Neural progenitor cell (in vitro differentiated cells): ENCODE data around the gene CCL14. TPM values are rescaled to one million over a fixed set of nuclear protein-coding genes. Genes with fewer than 3 reads are reported as not detected.
"Not testable (repeated sequence)": the region's sequence is repeated elsewhere in the genome, so short reads cannot be mapped to it uniquely, and the experiment has no call there.

Source experiments
- DNase-seq: peaks from one replicate; pipeline ENCODE4 v3.0.0-alpha.2; 2016; ENCODE audit warnings: low spot score
- H2AFZ ChIP-seq: fragments of 200-600 bp; sonication (generic); replicated peaks from 2 replicates; pipeline ENCODE4 v1.6.1; 2016; ENCODE audit warnings: antibody characterized with exemption
- H3F3A ChIP-seq: fragments of 200-600 bp; sonication (generic); 2 replicates; pipeline ENCODE4 v1.6.1; 2016; ENCODE audit warnings: antibody characterized with exemption, low read depth
- H3K27ac ChIP-seq: fragments of 200-600 bp; sonication (generic); 2 replicates; pipeline ENCODE4 v1.5.1; 2016; ENCODE audit warnings: mild to moderate bottlenecking
- H3K27me3 ChIP-seq: fragments of 200-600 bp; sonication (generic); 2 replicates; pipeline ENCODE4 v1.6.1; 2016; ENCODE audit warnings: mild to moderate bottlenecking, moderate library complexity
- H3K36me3 ChIP-seq: fragments of 200-600 bp; sonication (generic); 2 replicates; pipeline ENCODE4 v1.5.1; 2016
- H3K4me1 ChIP-seq: fragments of 200-600 bp; sonication (generic); 2 replicates; pipeline ENCODE4 v1.6.1; 2016; ENCODE audit warnings: mixed run types
- H3K4me2 ChIP-seq: fragments of 200-600 bp; sonication (generic); 2 replicates; pipeline ENCODE4 v1.6.1; 2016
- H3K4me3 ChIP-seq: fragments of 200-600 bp; sonication (generic); 2 replicates; pipeline ENCODE4 v1.5.1; 2016
- H3K79me2 ChIP-seq: fragments of 200-600 bp; sonication (generic); 2 replicates; pipeline ENCODE4 v1.6.1; 2016; ENCODE audit warnings: low read depth
- H3K9ac ChIP-seq: fragments of 200-600 bp; sonication (generic); 2 replicates; pipeline ENCODE4 v1.6.1; 2016
- H3K9me3 ChIP-seq: fragments of 200-600 bp; sonication (generic); 2 replicates; pipeline ENCODE4 v1.5.1; 2016; ENCODE audit warnings: low read depth
- H4K20me1 ChIP-seq: fragments of 200-600 bp; sonication (generic); 2 replicates; pipeline ENCODE4 v1.6.1; 2016; ENCODE audit warnings: low read depth
- H3K27ac Mint-ChIP-seq: 3 replicates; pipeline ENCODE4 v1.8.0; 2021; ENCODE audit warnings: mixed read lengths
- H3K27me3 Mint-ChIP-seq: 2 replicates; pipeline ENCODE4 v1.8.0; 2022; ENCODE audit warnings: low read depth, mild to moderate bottlenecking, inconsistent platforms, moderate library complexity, mixed read lengths; ENCODE audit not compliant: insufficient read depth
- H3K36me3 Mint-ChIP-seq: 3 replicates; pipeline ENCODE4 v1.8.0; 2021; ENCODE audit warnings: mixed read lengths
- H3K4me1 Mint-ChIP-seq: 3 replicates; pipeline ENCODE4 v1.8.0; 2021; ENCODE audit warnings: mixed read lengths
- H3K4me3 Mint-ChIP-seq: 3 replicates; pipeline ENCODE4 v1.8.0; 2021; ENCODE audit warnings: mild to moderate bottlenecking, moderate library complexity, mixed read lengths
- H3K9me3 Mint-ChIP-seq: 3 replicates; pipeline ENCODE4 v1.8.0; 2020; ENCODE audit warnings: mixed read lengths
- EZH2 ChIP-seq: fragments of 200-600 bp; sonication (generic); IDR thresholded peaks from 2 replicates; pipeline ENCODE4 v1.6.1; 2017; ENCODE audit warnings: antibody characterized with exemption, mild to moderate bottlenecking, moderate library complexity
- EZH2phosphoT487 ChIP-seq: fragments of 200-600 bp; sonication (generic); IDR thresholded peaks from 2 replicates; pipeline ENCODE4 v1.6.1; 2017; ENCODE audit warnings: antibody characterized with exemption
- total RNA-seq: library from RNA; depleted of rRNA; stranded (reverse); fragments of >200 nt; gene quantifications from 2 replicates; pipeline ENCODE4 v1.2.3, GENCODE V29; 2015; ENCODE audit warnings: low replicate concordance
- TF ChIP-seq, protein P1 (sequence below): fragments of 200-600 bp; sonication (generic); IDR thresholded peaks from 2 replicates; pipeline ENCODE4 v1.5.1; 2017; ENCODE audit warnings: antibody characterized with exemption, mild to moderate bottlenecking

Gene CCL14
- total RNA-seq, 1 donor from 2014 or later, result not detected

DNA sequence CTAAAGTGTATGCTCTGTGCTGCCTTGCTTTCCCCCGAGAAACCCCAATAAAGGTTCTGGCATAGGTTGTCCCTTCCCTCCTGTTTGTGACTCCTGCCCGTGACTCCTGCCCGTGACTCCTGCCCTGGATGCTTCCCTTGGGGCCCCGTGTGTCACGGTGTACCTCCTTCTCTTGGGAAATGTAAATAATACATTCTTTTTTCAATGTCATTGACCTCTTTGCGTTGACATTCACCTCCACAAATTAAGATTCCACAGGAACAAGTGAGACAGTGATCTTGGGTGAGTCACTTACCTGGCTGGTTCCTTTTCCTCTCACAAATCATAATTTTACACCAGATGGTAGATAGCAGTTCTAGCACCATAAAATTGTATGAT lies 14.2 kb upstream of the CCL14 start:
- Mint-ChIP-seq H3K27ac (no peak overlapping the region), H3K27me3 (peaks cover 6% of the 10 kb centered on the region), H3K4me1 (peaks cover 15% of the 10 kb centered on the region), H3K9me3 (peaks cover 3% of the 10 kb centered on the region), H3K36me3 (no peaks in the 10 kb centered on the region), H3K4me3 (no peak overlapping the region)
- TF ChIP-seq EZH2phosphoT487, result no peak
- TF ChIP-seq, protein P1, sequence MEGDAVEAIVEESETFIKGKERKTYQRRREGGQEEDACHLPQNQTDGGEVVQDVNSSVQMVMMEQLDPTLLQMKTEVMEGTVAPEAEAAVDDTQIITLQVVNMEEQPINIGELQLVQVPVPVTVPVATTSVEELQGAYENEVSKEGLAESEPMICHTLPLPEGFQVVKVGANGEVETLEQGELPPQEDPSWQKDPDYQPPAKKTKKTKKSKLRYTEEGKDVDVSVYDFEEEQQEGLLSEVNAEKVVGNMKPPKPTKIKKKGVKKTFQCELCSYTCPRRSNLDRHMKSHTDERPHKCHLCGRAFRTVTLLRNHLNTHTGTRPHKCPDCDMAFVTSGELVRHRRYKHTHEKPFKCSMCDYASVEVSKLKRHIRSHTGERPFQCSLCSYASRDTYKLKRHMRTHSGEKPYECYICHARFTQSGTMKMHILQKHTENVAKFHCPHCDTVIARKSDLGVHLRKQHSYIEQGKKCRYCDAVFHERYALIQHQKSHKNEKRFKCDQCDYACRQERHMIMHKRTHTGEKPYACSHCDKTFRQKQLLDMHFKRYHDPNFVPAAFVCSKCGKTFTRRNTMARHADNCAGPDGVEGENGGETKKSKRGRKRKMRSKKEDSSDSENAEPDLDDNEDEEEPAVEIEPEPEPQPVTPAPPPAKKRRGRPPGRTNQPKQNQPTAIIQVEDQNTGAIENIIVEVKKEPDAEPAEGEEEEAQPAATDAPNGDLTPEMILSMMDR, result no peak
- TF ChIP-seq EZH2, result no peak
- Histone ChIP-seq H4K20me1 (no peaks in the 10 kb centered on the region), H3K36me3 (no peaks in the 10 kb centered on the region), H3K27ac (no peak overlapping the region), H3K9ac (no peak overlapping the region), H3K4me2 (no peak overlapping the region), H3K4me1 (no peaks in the 10 kb centered on the region), H3K79me2 (no peaks in the 10 kb centered on the region), H3F3A (no peaks in the 10 kb centered on the region), H3K4me3 (no peak overlapping the region), H3K27me3 (no peaks in the 10 kb centered on the region), H3K9me3 (no peaks in the 10 kb centered on the region), H2AFZ (no peak overlapping the region)
- DNase-seq, result no peak

DNA sequence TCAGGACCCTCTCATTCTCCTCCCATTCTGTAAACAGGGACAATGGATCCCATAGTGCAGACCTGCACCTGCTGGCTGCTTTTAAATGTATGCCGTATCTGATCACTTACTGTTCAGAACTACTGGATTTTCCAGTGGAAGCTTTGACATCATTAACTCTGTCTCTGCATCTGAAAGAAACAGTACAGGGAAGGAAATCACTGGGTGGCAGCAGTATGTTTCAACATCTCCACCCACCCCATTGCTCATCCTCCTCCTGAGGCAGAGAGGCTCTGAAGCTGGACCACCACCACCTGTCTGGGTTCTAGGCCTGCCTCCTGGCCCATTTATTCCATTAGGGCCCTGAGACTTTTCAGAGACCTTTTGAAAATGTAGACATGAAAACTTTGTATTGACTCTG lies 12.2 kb upstream of the CCL14 start:
- Histone ChIP-seq H3K27me3 (no peaks in the 10 kb centered on the region), H3K4me1 (no peaks in the 10 kb centered on the region), H2AFZ (no peak overlapping the region), H3K4me3 (no peak overlapping the region), H3K4me2 (no peak overlapping the region), H3K27ac (no peak overlapping the region), H4K20me1 (no peaks in the 10 kb centered on the region), H3K36me3 (no peaks in the 10 kb centered on the region), H3K79me2 (no peaks in the 10 kb centered on the region), H3K9me3 (no peaks in the 10 kb centered on the region), H3F3A (no peaks in the 10 kb centered on the region), H3K9ac (no peak overlapping the region)
- Mint-ChIP-seq H3K27me3 (peaks cover 6% of the 10 kb centered on the region), H3K27ac (no peak overlapping the region), H3K4me1 (peaks cover 15% of the 10 kb centered on the region), H3K9me3 (peaks cover 10% of the 10 kb centered on the region), H3K36me3 (no peaks in the 10 kb centered on the region), H3K4me3 (no peak overlapping the region)
- TF ChIP-seq, protein P1, result no peak
- TF ChIP-seq EZH2phosphoT487, result no peak
- no peak for TF ChIP-seq EZH2
- no peak for DNase-seq

DNA sequence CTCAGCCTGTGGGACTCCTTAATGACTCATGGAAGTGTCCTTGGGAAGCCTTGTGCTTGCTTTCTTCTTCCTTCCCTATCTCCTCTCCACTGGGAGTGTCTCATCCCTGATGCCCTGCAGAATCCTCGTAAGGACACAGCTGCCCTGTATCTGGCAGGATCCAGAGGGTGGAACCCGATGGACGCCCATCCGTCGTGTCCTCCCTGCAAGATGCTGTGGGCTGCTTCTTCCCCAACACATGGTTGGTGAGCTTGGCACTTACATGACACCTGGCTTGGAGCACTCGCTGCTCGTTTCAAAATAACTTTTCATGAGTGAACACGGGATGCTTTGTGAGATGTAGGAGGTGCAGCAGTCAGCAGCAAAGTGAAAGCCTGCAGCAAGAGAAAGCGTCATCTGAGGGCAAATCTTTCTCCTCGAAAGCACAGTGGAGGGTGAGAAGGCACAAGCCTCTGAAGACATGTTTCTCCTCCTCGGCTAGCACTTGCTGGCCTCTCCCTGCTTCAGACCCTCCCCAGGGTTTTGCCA lies 11.6 kb upstream of the CCL14 start:
- H3K9ac ChIP-seq, result no peak overlapping the region
- no peaks in the 10 kb centered on the region for H4K20me1 ChIP-seq
- Mint-ChIP-seq H3K4me3 (no peak overlapping the region), H3K4me1 (peaks cover 15% of the 10 kb centered on the region), H3K27ac (no peak overlapping the region), H3K36me3 (no peaks in the 10 kb centered on the region), H3K27me3 (peaks cover 6% of the 10 kb centered on the region), H3K9me3 (peaks cover 10% of the 10 kb centered on the region)
- H3K27me3 ChIP-seq, result no peaks in the 10 kb centered on the region
- H3K4me1 ChIP-seq, result no peaks in the 10 kb centered on the region
- H2AFZ ChIP-seq, result peak overlapping the region; percentile 12
- no peaks in the 10 kb centered on the region for H3F3A ChIP-seq
- no peak overlapping the region for H3K27ac ChIP-seq
- TF ChIP-seq, protein P1, result no peak
- TF ChIP-seq EZH2phosphoT487 (no peak), EZH2 (no peak)
- no peaks in the 10 kb centered on the region for H3K9me3 ChIP-seq
- DNase-seq, result no peak
- H3K4me3 ChIP-seq, result no peak overlapping the region
- H3K79me2 ChIP-seq, result no peaks in the 10 kb centered on the region
- H3K4me2 ChIP-seq, result no peak overlapping the region
- no peaks in the 10 kb centered on the region for H3K36me3 ChIP-seq

- H3K27me3 ChIP-seq, H3K4me3 Mint-ChIP-seq, H3K79me2 ChIP-seq, H3K4me2 ChIP-seq, H3K27ac ChIP-seq, H3K9me3 Mint-ChIP-seq, H3K27me3 Mint-ChIP-seq, H3K4me1 ChIP-seq, H3K27ac Mint-ChIP-seq, DNase-seq, H4K20me1 ChIP-seq, H3K4me3 ChIP-seq, H3K36me3 Mint-ChIP-seq, H3F3A ChIP-seq, H3K9me3 ChIP-seq, H2AFZ ChIP-seq, H3K36me3 ChIP-seq, H3K4me1 Mint-ChIP-seq, H3K9ac ChIP-seq: not testable (repeated sequence)
These were observed 8.8 kb upstream of the CCL14 start for GRCh38 chr17:35995346-35995745.
